ENCODE results near the gene IRF5.
A peak's percentile ranks its signal among the peaks of the same experiment; 100 is the strongest.

The IRF5 gene

GRCh38 chr7:128931965-128932861 is 5.5 kb upstream of the IRF5 start:
- H3K36me3 ChIP-seq = no peaks in the 10 kb centered on the region
- H3K4me2 ChIP-seq = peak overlapping the region; percentile 82
- no peak overlapping the region for H3K4me3 ChIP-seq
- H3K9me3 ChIP-seq = no peaks in the 10 kb centered on the region
- H3K9ac ChIP-seq = no peak overlapping the region
- no peak for TF ChIP-seq Cebpa-rat (IDR thresholded peaks at IDR 0.05)
- peak overlapping the region; percentile 42 for H3K27ac ChIP-seq
- H4K20me1 ChIP-seq = no peaks in the 10 kb centered on the region
- peaks cover 36% of the 10 kb centered on the region for H3K4me1 ChIP-seq
- peaks cover 27% of the 10 kb centered on the region for H3K27me3 ChIP-seq

- H4K20me1 ChIP-seq = no peaks in the 10 kb centered on the region
- H3K9ac ChIP-seq = no peak overlapping the region
- peaks cover 33% of the 10 kb centered on the region for H3K27me3 ChIP-seq
- H3K4me1 ChIP-seq = peaks cover 40% of the 10 kb centered on the region
- no peaks in the 10 kb centered on the region for H3K36me3 ChIP-seq
- peak overlapping the region; percentile 16; the same call in 1 of the 2 replicates for H3K4me3 ChIP-seq
- TF ChIP-seq Cebpa-rat (IDR thresholded peaks at IDR 0.05) = no peak
- peak overlapping the region; percentile 42 for H3K27ac ChIP-seq
- peak overlapping the region; percentile 82 for H3K4me2 ChIP-seq
- H3K9me3 ChIP-seq = no peaks in the 10 kb centered on the region
Observed at GRCh38 chr7:128932862-128933179, 4.9 kb upstream of the IRF5 start.

GRCh38 chr7:128933180-128933891 is 4.4 kb upstream of the IRF5 start:
- Histone ChIP-seq H3K9ac (no peak overlapping the region), H3K4me3 (peak overlapping the region; percentile 16; the same call in 1 of the 2 replicates), H3K9me3 (no peaks in the 10 kb centered on the region), H4K20me1 (no peaks in the 10 kb centered on the region), H3K4me2 (peak overlapping the region; percentile 82), H3K27me3 (peaks cover 38% of the 10 kb centered on the region), H3K4me1 (peaks cover 45% of the 10 kb centered on the region), H3K27ac (peak overlapping the region; percentile 42), H3K36me3 (no peaks in the 10 kb centered on the region)
- TF ChIP-seq Cebpa-rat (IDR thresholded peaks at IDR 0.05) = no peak

- H3K4me3 ChIP-seq = no peak overlapping the region
- peak overlapping the region; percentile 82 for H3K4me2 ChIP-seq
- H3K9ac ChIP-seq = no peak overlapping the region
- H3K27me3 ChIP-seq = peaks cover 51% of the 10 kb centered on the region
- TF ChIP-seq Cebpa-rat (IDR thresholded peaks at IDR 0.05) = no peak
- peaks cover 59% of the 10 kb centered on the region for H3K4me1 ChIP-seq
- no peak overlapping the region for H3K27ac ChIP-seq
- no peaks in the 10 kb centered on the region for H3K36me3 ChIP-seq
- H3K9me3 ChIP-seq = no peaks in the 10 kb centered on the region
- no peaks in the 10 kb centered on the region for H4K20me1 ChIP-seq
Observed at GRCh38 chr7:128934361-128935341, 3.1 kb upstream of the IRF5 start.

GRCh38 chr7:128935342-128935730 is 2.4 kb upstream of the IRF5 start:
- Histone ChIP-seq H4K20me1 (no peaks in the 10 kb centered on the region), H3K9ac (no peak overlapping the region), H3K4me1 (peaks cover 65% of the 10 kb centered on the region), H3K4me3 (no peak overlapping the region), H3K27ac (no peak overlapping the region), H3K9me3 (no peaks in the 10 kb centered on the region), H3K36me3 (no peaks in the 10 kb centered on the region), H3K4me2 (no peak overlapping the region), H3K27me3 (peaks cover 58% of the 10 kb centered on the region)
- no peak for TF ChIP-seq Cebpa-rat (IDR thresholded peaks at IDR 0.05)

GRCh38 chr7:128936798-128937197 is 929 bp upstream of the IRF5 start:
- peaks cover 73% of the 10 kb centered on the region for H3K4me1 ChIP-seq
- H4K20me1 ChIP-seq = no peaks in the 10 kb centered on the region
- H3K4me2 ChIP-seq = no peak overlapping the region
- H3K36me3 ChIP-seq = no peaks in the 10 kb centered on the region
- H3K9me3 ChIP-seq = no peaks in the 10 kb centered on the region
- H3K27me3 ChIP-seq = peaks cover 58% of the 10 kb centered on the region
- H3K27ac ChIP-seq = no peak overlapping the region
- H3K9ac ChIP-seq = no peak overlapping the region
- TF ChIP-seq Cebpa-rat (IDR thresholded peaks at IDR 0.05) = no peak
- no peak overlapping the region for H3K4me3 ChIP-seq

GRCh38 chr7:128937271-128937646 is 468 bp upstream of the IRF5 start:
- peak overlapping the region; percentile 68 for H3K4me3 ChIP-seq
- H3K4me1 ChIP-seq = peaks cover 73% of the 10 kb centered on the region
- H3K36me3 ChIP-seq = no peaks in the 10 kb centered on the region
- peaks cover 58% of the 10 kb centered on the region for H3K27me3 ChIP-seq
- no peak overlapping the region for H3K27ac ChIP-seq
- TF ChIP-seq Cebpa-rat (IDR thresholded peaks at IDR 0.05) = no peak
- H3K4me2 ChIP-seq = peak overlapping the region; percentile 99
- H4K20me1 ChIP-seq = no peaks in the 10 kb centered on the region
- no peak overlapping the region for H3K9ac ChIP-seq
- H3K9me3 ChIP-seq = no peaks in the 10 kb centered on the region

- Histone ChIP-seq H3K4me2 (peak overlapping the region; percentile 99), H3K9ac (0 out of 2 replicates have a peak overlapping the region, but pooled peaks have one; percentile 45), H3K4me3 (peak overlapping the region; percentile 68), H3K4me1 (peaks cover 65% of the 10 kb centered on the region), H3K9me3 (no peaks in the 10 kb centered on the region), H4K20me1 (no peaks in the 10 kb centered on the region), H3K27me3 (peaks cover 58% of the 10 kb centered on the region), H3K27ac (no peak overlapping the region; the same call in 1 of the 2 replicates), H3K36me3 (no peaks in the 10 kb centered on the region)
- no peak for TF ChIP-seq Cebpa-rat (IDR thresholded peaks at IDR 0.05)
Observed at GRCh38 chr7:128938544-128939074, 882 bp downstream of the IRF5 start.
